SK-N-SH (cell line): ENCODE measurements around the gene ERN1. TPM values are rescaled to one million over a fixed set of nuclear protein-coding genes. Genes with fewer than 3 reads are reported as not detected.

Experiments
- CTCF ChIA-PET: fragments of 300-600, 350-600 bp; formaldehyde crosslinking; extraction: SDS; loops from one replicate; lab custom pipeline; 2021; lab: Yijun Ruan, JAX
- POLR2A ChIA-PET: fragments of 350-600 bp; sonication (Branson Sonifier 250); formaldehyde crosslinking; extraction: SDS; loops from one replicate; lab custom pipeline; 2020; ENCODE audit warnings: antibody characterized with exemption, inconsistent platforms; lab: Yijun Ruan, JAX
- DNase-seq: peaks from one replicate; pipeline ENCODE4 v3.0.0; 2012
- H2AFZ ChIP-seq: fragments of 200-600 bp; sonication (generic); 2 replicates; pipeline ENCODE4 v1.8.1; 2016; ENCODE audit warnings: antibody characterized with exemption, mild to moderate bottlenecking, low read depth
- H3F3A ChIP-seq: fragments of 200-600 bp; sonication (generic); replicated peaks from 2 replicates; pipeline ENCODE3; 2016; ENCODE audit warnings: antibody characterized with exemption, mild to moderate bottlenecking; ENCODE audit not compliant: insufficient read depth
- H3K27ac ChIP-seq, 2 experiments: fragments of 200-500 bp in 1 of 2; fragments of 200-600 bp in 1 of 2; sonication (Bioruptor generic) in 1 of 2; sonication (generic), shearing (Covaris generic) in 1 of 2; 2 replicates each; pipeline versions ENCODE4 v1.5.1 to v1.6.1; 2014 to 2016; ENCODE audit warnings: low read depth in 2 of 2, inconsistent platforms in 1 of 2, low read length in 1 of 2, mild to moderate bottlenecking in 1 of 2, mixed read lengths in 1 of 2
- H3K27me3 ChIP-seq: fragments of 200-600 bp; sonication (generic), shearing (Covaris generic); 2 replicates; pipeline ENCODE4 v1.6.1; 2016; ENCODE audit warnings: mixed run types; ENCODE audit not compliant: insufficient read depth
- H3K36me3 ChIP-seq, 2 experiments: fragments of 200-500 bp in 1 of 2; fragments of 200-600 bp in 1 of 2; sonication (Bioruptor generic) in 1 of 2; sonication (generic) in 1 of 2; replicated peaks in 1 of 2; 2 replicates each; pipeline versions ENCODE3 to v1.5.1; 2014 to 2016; ENCODE audit warnings: low read length in 1 of 2, mild to moderate bottlenecking in 1 of 2; ENCODE audit not compliant: insufficient read depth in 2 of 2, control insufficient read depth in 1 of 2
- H3K4me1 ChIP-seq, 2 experiments: fragments of 200-500 bp in 1 of 2; fragments of 200-600 bp in 1 of 2; sonication (Bioruptor generic) in 1 of 2; sonication (generic), shearing (Covaris generic) in 1 of 2; 2 replicates each; pipeline versions ENCODE4 v1.5.1 to v1.6.1; 2014 to 2016; ENCODE audit warnings: low read depth in 1 of 2, low read length in 1 of 2, mixed run types in 1 of 2; ENCODE audit not compliant: insufficient read depth in 2 of 2, control insufficient read depth in 1 of 2
- H3K4me2 ChIP-seq: fragments of 200-600 bp; sonication (generic), shearing (Covaris generic); 2 replicates; pipeline ENCODE4 v1.6.1; 2017; ENCODE audit warnings: mixed run types
- H3K4me3 ChIP-seq, 2 experiments: fragments of 200-500 bp in 1 of 2; fragments of 200-600 bp in 1 of 2; sonication (Bioruptor generic) in 1 of 2; sonication (generic), shearing (Covaris generic) in 1 of 2; 2 replicates each; pipeline versions ENCODE4 v1.5.1 to v1.8.1; 2014 to 2016; ENCODE audit warnings: low read depth in 2 of 2, inconsistent platforms in 1 of 2, low read length in 1 of 2, mild to moderate bottlenecking in 1 of 2, mixed read lengths in 1 of 2, moderate library complexity in 1 of 2
- H3K79me2 ChIP-seq: fragments of 200-600 bp; sonication (generic); 2 replicates; pipeline ENCODE4 v1.8.1; 2017; ENCODE audit warnings: mild to moderate bottlenecking; ENCODE audit not compliant: insufficient read depth
- H3K9ac ChIP-seq: fragments of 200-600 bp; sonication (generic); 2 replicates; pipeline ENCODE4 v1.6.1; 2017; ENCODE audit warnings: mixed run types
- H3K9me2 ChIP-seq: fragments of 200-600 bp; sonication (generic); 2 replicates; pipeline ENCODE4 v1.6.1; 2017; ENCODE audit warnings: mixed run types
- H3K9me3 ChIP-seq: fragments of 200-600 bp; sonication (generic); 2 replicates; pipeline ENCODE4 v1.6.1; 2017; ENCODE audit warnings: mixed run types, mild to moderate bottlenecking, moderate library complexity
- H4K20me1 ChIP-seq: fragments of 200-600 bp; sonication (generic); 2 replicates; pipeline ENCODE4 v1.6.1; 2017; ENCODE audit warnings: mild to moderate bottlenecking, mixed run types; ENCODE audit not compliant: insufficient read depth
- CTCF ChIP-seq: fragments of 200-600 bp; sonication (generic); IDR thresholded peaks from 2 replicates; pipeline ENCODE4 v1.6.1; 2017; ENCODE audit warnings: antibody characterized with exemption, mild to moderate bottlenecking, moderate library complexity
- EP300 ChIP-seq, 2 experiments: IDR thresholded peaks; 2 replicates each; pipeline versions ENCODE4 v1.4.0 to v1.6.1; 2012; ENCODE audit warnings: borderline replicate concordance in 1 of 2, low read depth in 1 of 2, low read length in 1 of 2
- JUND ChIP-seq: IDR thresholded peaks from 2 replicates; pipeline ENCODE4 v1.4.0; 2012
- MAX ChIP-seq: IDR thresholded peaks from 2 replicates; pipeline ENCODE4 v1.4.0; 2012; ENCODE audit warnings: low read depth
- MEF2A ChIP-seq: IDR thresholded peaks from 2 replicates; pipeline ENCODE4 v1.4.0; 2012; ENCODE audit warnings: low read depth, borderline replicate concordance
- RAD21 ChIP-seq: IDR thresholded peaks from 2 replicates; pipeline ENCODE4 v1.6.1; 2012; ENCODE audit warnings: mild to moderate bottlenecking, low read length
- REST ChIP-seq: IDR thresholded peaks from 2 replicates; pipeline ENCODE4 v1.6.1; 2012; ENCODE audit warnings: mild to moderate bottlenecking, low read depth, low read length, moderate library complexity
- RXRA ChIP-seq: IDR thresholded peaks from 2 replicates; pipeline ENCODE4 v1.4.0; 2012; ENCODE audit warnings: low read depth, mild to moderate bottlenecking, borderline replicate concordance
- SMC3 ChIP-seq: IDR thresholded peaks from 2 replicates; pipeline ENCODE4 v1.6.1; 2012; ENCODE audit warnings: low read depth, low read length, improper control_type of control experiment
- YY1 ChIP-seq: IDR thresholded peaks from 2 replicates; pipeline ENCODE4 v1.4.0; 2012; ENCODE audit warnings: low read depth, mild to moderate bottlenecking
- WGBS: methylation state at CpG from one replicate; pipeline ENCODE4 v1.1.6; 2017; ENCODE audit warnings: low lambda C conversion rate; 5-methylcytosine and 5-hydroxymethylcytosine counted together
- polyA plus RNA-seq, 3 experiments: library from polyadenylated mRNA; depleted of rRNA; stranded (reverse); fragments of >200 nt; gene quantifications; 2 replicates each; pipeline ENCODE4 v1.2.3, GENCODE V29; 2012

Gene ERN1
- polyA plus RNA-seq, 1 of the 3 experiments (the other 2 are of a cell fraction), result 7.3 TPM

DNA sequence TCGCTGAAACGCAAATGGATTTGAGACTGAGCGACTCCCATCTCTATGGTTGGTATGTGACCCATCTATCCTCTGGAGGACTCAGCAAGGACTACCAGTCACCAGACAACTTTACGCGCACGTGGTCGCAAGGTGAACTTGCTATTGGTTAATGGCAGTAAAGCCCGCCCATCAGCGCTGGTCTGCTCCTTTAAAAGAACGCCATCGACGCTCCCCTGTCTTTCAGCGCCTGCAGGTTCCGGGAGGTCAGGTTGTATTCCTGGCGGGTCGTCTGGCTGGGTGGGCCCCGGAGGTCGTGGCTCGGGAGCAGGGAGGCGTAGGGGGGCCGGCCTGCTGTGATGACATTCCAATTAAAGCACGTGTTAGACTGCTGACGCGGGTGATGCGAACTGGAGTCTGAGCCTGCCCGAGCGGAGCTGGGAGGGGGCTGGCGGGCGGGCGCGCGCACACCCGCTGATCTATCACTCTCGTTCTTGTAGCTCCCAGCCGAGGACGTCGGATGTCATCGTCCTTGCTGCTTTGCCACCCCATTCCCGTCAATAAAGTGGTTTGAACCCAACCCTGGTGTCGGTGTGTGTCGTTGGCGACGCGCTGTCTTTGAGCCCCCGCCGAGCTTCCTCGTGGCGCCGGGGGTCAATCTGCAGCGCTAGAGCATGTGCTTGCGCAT lies 15.9 kb upstream of the ERN1 start (continued):
- TF ChIP-seq RAD21 (no peak), CTCF (no peak; the same call in 1 of the 2 replicates), MEF2A (no peak; the same call in 1 of the 2 replicates), REST (peak; percentile 67; the same call in 1 of the 2 replicates), JUND (no peak; the same call in 1 of the 2 replicates), YY1 (peak; percentile 89)

GRCh38 chr17:64145375-64145750 lies 15.4 kb upstream of the ERN1 start:
- Histone ChIP-seq H3K4me2 (peak overlapping the region; percentile 71; the same call in 1 of the 2 replicates), H3K27ac (peak overlapping the region; percentile 46 to 94; a peak in 3 of 4 replicates), H3F3A (peaks cover 41% of the 10 kb centered on the region), H3K9me2 (no peaks in the 10 kb centered on the region), H3K4me1 (peaks cover 11 to 28% of the 10 kb centered on the region in 2 experiments), H3K9ac (peak overlapping the region; percentile 84; the same call in 1 of the 2 replicates), H2AFZ (peak overlapping the region; percentile 58; the same call in 1 of the 2 replicates), H3K27me3 (no peaks in the 10 kb centered on the region), H3K9me3 (no peaks in the 10 kb centered on the region), H3K4me3 (peak overlapping the region; percentile 73 to 80), H4K20me1 (0 out of 2 replicates have a peak, but pooled peaks cover 6% of the 10 kb centered on the region), H3K79me2 (peaks cover 16% of the 10 kb centered on the region; the same call in 1 of the 2 replicates), H3K36me3 (peaks cover 23 to 30% of the 10 kb centered on the region in 2 experiments)
- TF ChIP-seq RXRA (no peak), RAD21 (peak; percentile 48), YY1 (no peak), CTCF (0 out of 2 replicates have a peak, but pooled peaks have one; percentile 14), MAX (no peak), EP300 (IDR thresholded peaks at IDR 0.05; ENCODE audit: borderline replicate concordance in 1 of 2, low read depth in 1 of 2, low read length in 1 of 2) (no peak), SMC3 (peak; percentile 40; the same call in 1 of the 2 replicates)
- ChIA-PET POLR2A (interaction anchor here (0.5 to 5.3 kb wide), 36 partner anchors 9 to 361 kb away, joined by 3 to 99 read pairs (median 6); partner anchors contain the start of genes CEP95, DDX5, ERN1 and TEX2), CTCF (interaction anchor here (0.7 to 29.1 kb wide), 18 partner anchors 12 to 278 kb away, joined by 3 to 810 read pairs (median 4); partner anchors contain the start of genes GH1 and ICAM2)
- DNase-seq, result no peak
- under 1% methylated on average over 15 of the region's 15 CpGs for WGBS
